B cell (primary cell): Measurements from ENCODE around the gene HHAT. TPM values are rescaled to one million over a fixed set of nuclear protein-coding genes. Genes with fewer than 3 reads are reported as not detected.

Source experiments
- ATAC-seq: fragments of 200-7000 bp; cut with Tn5 transposase; one replicate; pipeline ENCODE4 v1.10.0; 2021; ENCODE audit warnings: low read depth, mild to moderate bottlenecking, moderate number of reproducible peaks, moderate library complexity
- CTCF ChIA-PET: fragments of 350-600 bp; sonication (Branson Sonifier 250); formaldehyde crosslinking; loops from one replicate; lab custom pipeline; 2021; ENCODE audit warnings: antibody characterized with exemption, inconsistent platforms; lab: Charles Lee
- POLR2A ChIA-PET: fragments of 350-600 bp; sonication (Branson Sonifier 250); formaldehyde crosslinking; loops from one replicate; lab custom pipeline; 2021; ENCODE audit warnings: antibody characterized with exemption; lab: Charles Lee
- DNase-seq: peaks from one replicate; pipeline ENCODE4 v3.0.0; 2013
- H2AFZ ChIP-seq: 2 replicates; pipeline ENCODE4 v1.6.1; 2012; ENCODE audit warnings: mild to moderate bottlenecking, low read depth, low read length; ENCODE audit not compliant: insufficient read depth, poor library complexity, severe bottlenecking
- H3K27ac ChIP-seq, 2 donors: 1 replicate in 1 of 2; 2 replicates in 1 of 2; pipeline ENCODE4 v1.5.1; 2012 to 2013; ENCODE audit warnings: low read length in 2 of 2, mild to moderate bottlenecking in 2 of 2, moderate library complexity in 1 of 2
- H3K27me3 ChIP-seq, 4 experiments: fragments of 200-600 bp in 1 of 4; sonication (generic) in 1 of 4; replicated peaks in 1 of 4; 1 replicate in 2 of 4; 2 replicates in 2 of 4; pipeline versions ENCODE4 v1.6.1 to v1.7.0; 2013 to 2016; ENCODE audit warnings: low read length in 3 of 4, mild to moderate bottlenecking in 2 of 4, mixed read lengths in 1 of 4, moderate library complexity in 1 of 4; ENCODE audit not compliant: insufficient read depth in 4 of 4, control insufficient read depth in 3 of 4; ENCODE audit errors: control extremely low read depth in 1 of 4
- H3K36me3 ChIP-seq, 2 experiments: replicated peaks in 1 of 2; 1 replicate in 1 of 2; 2 replicates in 1 of 2; pipeline versions ENCODE4 v1.6.1 to v1.7.1; 2013; ENCODE audit warnings: low read length in 1 of 2; ENCODE audit not compliant: insufficient read depth in 2 of 2, control insufficient read depth in 1 of 2; ENCODE audit errors: control extremely low read depth in 1 of 2, extremely low read depth in 1 of 2
- H3K4me1 ChIP-seq, 2 donors: fragments of 200-600 bp in 1 of 2; sonication (generic) in 1 of 2; 1 replicate in 1 of 2; 2 replicates in 1 of 2; pipeline versions ENCODE4 v1.5.1 to v1.6.1; 2013 to 2017; ENCODE audit warnings: low read length in 2 of 2; ENCODE audit not compliant: control insufficient read depth in 2 of 2, insufficient read depth in 2 of 2
- H3K4me2 ChIP-seq: replicated peaks from 2 replicates; pipeline ENCODE3; 2012; ENCODE audit warnings: mild to moderate bottlenecking, low read depth, low read length; ENCODE audit not compliant: poor library complexity, severe bottlenecking
- H3K4me3 ChIP-seq, 5 experiments: fragments of 200-600 bp in 1 of 5; sonication (generic) in 1 of 5; 1 replicate in 3 of 5; 2 replicates in 2 of 5; pipeline versions ENCODE4 v1.5.1 to v1.7.0; 2011 to 2016; ENCODE audit warnings: low read length in 4 of 5, mild to moderate bottlenecking in 4 of 5, low read depth in 2 of 5, control low read depth in 1 of 5, moderate library complexity in 1 of 5; ENCODE audit not compliant: insufficient read depth in 1 of 5; ENCODE audit errors: control extremely low read depth in 1 of 5, extremely low read depth in 1 of 5
- H3K79me2 ChIP-seq: fragments of 200-600 bp; sonication (generic); one replicate; pipeline ENCODE4 v1.6.0; 2016; ENCODE audit warnings: low read length; ENCODE audit not compliant: control insufficient read depth, insufficient read depth
- H3K9ac ChIP-seq: fragments of 200-600 bp; sonication (generic); 2 replicates; pipeline ENCODE4 v1.6.1; 2017; ENCODE audit warnings: mild to moderate bottlenecking, low read length, moderate library complexity
- H3K9me3 ChIP-seq, 3 donors: one replicate each; pipeline versions ENCODE4 v1.6.1 to v1.7.1; 2013; ENCODE audit warnings: low read length in 2 of 3; ENCODE audit not compliant: control insufficient read depth in 2 of 3, insufficient read depth in 1 of 3; ENCODE audit errors: control extremely low read depth in 1 of 3
- H4K20me1 ChIP-seq: 2 replicates; pipeline ENCODE4 v1.6.0; 2012; ENCODE audit warnings: mild to moderate bottlenecking, low read length; ENCODE audit not compliant: insufficient read depth, control insufficient read depth, poor library complexity, severe bottlenecking
- H3K27ac Mint-ChIP-seq: one replicate; pipeline ENCODE4 v1.8.0; 2021; ENCODE audit warnings: mixed read lengths
- H3K27me3 Mint-ChIP-seq: one replicate; pipeline ENCODE4 v1.8.0; 2021; ENCODE audit warnings: mixed read lengths
- H3K4me1 Mint-ChIP-seq: one replicate; pipeline ENCODE4 v1.8.0; 2021; ENCODE audit warnings: mixed read lengths
- H3K4me3 Mint-ChIP-seq: one replicate; pipeline ENCODE4 v1.8.0; 2021; ENCODE audit warnings: mixed read lengths
- H3K9me3 Mint-ChIP-seq: one replicate; pipeline ENCODE4 v1.8.0; 2022; ENCODE audit warnings: mixed read lengths; ENCODE audit not compliant: insufficient read depth
- EZH2 ChIP-seq: IDR thresholded peaks from 2 replicates; pipeline ENCODE4 v1.6.1; 2012; ENCODE audit warnings: borderline replicate concordance, low read depth, mild to moderate bottlenecking, moderate library complexity, low read length; ENCODE audit not compliant: insufficient read depth, poor library complexity, severe bottlenecking
- WGBS: methylation state at CpG from one replicate; pipeline ENCODE4 v1.1.5; 2013; ENCODE audit warnings: missing lambda C conversion rate; ENCODE audit not compliant: insufficient coverage; 5-methylcytosine and 5-hydroxymethylcytosine counted together
- intact Hi-C: fragments of 100-400 bp; cut with micrococcal nuclease; formaldehyde crosslinking; loops from one replicate; pipeline ENCODE4 v1.10.0; 2022
- polyA plus RNA-seq: library from polyadenylated mRNA; depleted of rRNA; stranded (reverse); fragments of >200 nt; gene quantifications from 2 replicates; pipeline ENCODE4 v1.2.3, GENCODE V29; 2012
- total RNA-seq, 2 donors: library from RNA; stranded (reverse); fragments of 120-200 nt in 1 of 2; gene quantifications; 1 replicate in 1 of 2; 2 replicates in 1 of 2; pipeline versions ENCODE4 v1.2.3 to v1.2.4, GENCODE V29; 2013 to 2022
- TF ChIP-seq, protein P1 (sequence below): fragments of 200-600 bp; IDR thresholded peaks from one replicate; pipeline ENCODE4 v1.8.0; 2022; ENCODE audit warnings: antibody characterized with exemption, mild to moderate bottlenecking

The HHAT gene
- total and polyA plus RNA-seq, 2 donors (not counting 1 experiment from before 2014, with no cell fraction given): 4.0 to 28.2 TPM

DNA sequence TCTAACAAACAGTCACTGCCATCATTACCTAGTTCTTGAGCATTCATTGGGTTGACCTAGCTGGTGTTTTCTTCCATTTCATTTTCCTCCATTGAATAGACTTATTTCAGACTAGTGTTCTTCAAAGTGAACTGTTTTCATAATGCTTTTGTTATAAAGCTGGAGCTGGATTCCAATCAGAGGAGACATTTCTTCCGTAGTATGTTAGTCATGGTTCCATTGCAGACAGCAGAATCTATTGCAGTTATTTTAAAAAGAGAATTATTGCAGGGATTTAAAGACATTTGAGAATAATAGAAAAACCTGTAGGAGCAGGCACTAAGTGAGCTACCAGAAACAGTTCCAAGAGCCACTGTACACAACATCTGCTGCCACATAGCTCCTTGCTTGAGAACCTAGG is 50.0 kb downstream of the HHAT start:
- WGBS: 100% methylated on average over 1 of the region's 1 CpG
- CTCF ChIA-PET: interaction anchor here (2.2 kb wide), 1 partner anchor 8 kb away, joined by 6 read pairs; no protein-coding TSS in a partner anchor
- ATAC-seq: no peak

DNA sequence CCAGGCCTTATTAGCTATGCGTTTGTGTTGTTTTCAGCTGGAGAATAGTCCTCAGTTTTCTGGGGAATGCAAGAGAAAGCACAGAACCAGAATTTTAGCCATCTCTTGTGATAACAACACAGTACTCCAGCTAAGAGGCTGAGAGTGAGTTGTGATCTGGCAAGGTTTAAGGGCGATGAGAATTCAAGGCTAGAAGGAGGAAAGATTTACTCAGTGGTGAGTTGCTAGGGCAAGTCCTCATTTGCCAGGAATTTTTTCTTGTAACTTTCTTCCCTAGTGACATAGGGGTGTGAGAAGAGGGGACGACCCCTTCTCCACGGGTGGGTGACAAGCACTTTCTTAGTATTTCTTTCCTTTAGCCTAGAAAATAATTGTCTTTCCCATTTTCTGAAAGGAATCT is 53.2 kb downstream of the HHAT start:
- no CpG with 5 or more reads among the region's 4 CpGs for WGBS
- CTCF ChIA-PET: no interaction called here

More for the DNA sequence above, 50.0 kb downstream of the HHAT start:
- H3K27me3 ChIP-seq: no peaks in the 10 kb centered on the region
- no peak for TF ChIP-seq EZH2
- TF ChIP-seq, protein P1, sequence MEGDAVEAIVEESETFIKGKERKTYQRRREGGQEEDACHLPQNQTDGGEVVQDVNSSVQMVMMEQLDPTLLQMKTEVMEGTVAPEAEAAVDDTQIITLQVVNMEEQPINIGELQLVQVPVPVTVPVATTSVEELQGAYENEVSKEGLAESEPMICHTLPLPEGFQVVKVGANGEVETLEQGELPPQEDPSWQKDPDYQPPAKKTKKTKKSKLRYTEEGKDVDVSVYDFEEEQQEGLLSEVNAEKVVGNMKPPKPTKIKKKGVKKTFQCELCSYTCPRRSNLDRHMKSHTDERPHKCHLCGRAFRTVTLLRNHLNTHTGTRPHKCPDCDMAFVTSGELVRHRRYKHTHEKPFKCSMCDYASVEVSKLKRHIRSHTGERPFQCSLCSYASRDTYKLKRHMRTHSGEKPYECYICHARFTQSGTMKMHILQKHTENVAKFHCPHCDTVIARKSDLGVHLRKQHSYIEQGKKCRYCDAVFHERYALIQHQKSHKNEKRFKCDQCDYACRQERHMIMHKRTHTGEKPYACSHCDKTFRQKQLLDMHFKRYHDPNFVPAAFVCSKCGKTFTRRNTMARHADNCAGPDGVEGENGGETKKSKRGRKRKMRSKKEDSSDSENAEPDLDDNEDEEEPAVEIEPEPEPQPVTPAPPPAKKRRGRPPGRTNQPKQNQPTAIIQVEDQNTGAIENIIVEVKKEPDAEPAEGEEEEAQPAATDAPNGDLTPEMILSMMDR: no peak
- Mint-ChIP-seq H3K4me1 (peaks cover under 1% of the 10 kb centered on the region), H3K27ac (no peak overlapping the region), H3K9me3 (no peaks in the 10 kb centered on the region), H3K4me3 (no peak overlapping the region), H3K27me3 (no peaks in the 10 kb centered on the region)
- H3K36me3 ChIP-seq: no peaks in the 10 kb centered on the region
- no peaks in the 10 kb centered on the region for H3K79me2 ChIP-seq
- H3K9me3 ChIP-seq: no peaks in the 10 kb centered on the region
- no peaks in the 10 kb centered on the region for H3K4me1 ChIP-seq
- no peak overlapping the region for H2AFZ ChIP-seq
- H3K4me2 ChIP-seq: no peak overlapping the region
- H3K9ac ChIP-seq: no peak overlapping the region
- no peak for DNase-seq
- intact Hi-C loops: no loop called here
- no peak overlapping the region for H3K27ac ChIP-seq
- H3K4me3 ChIP-seq: no peak overlapping the region
- H4K20me1 ChIP-seq: no peaks in the 10 kb centered on the region
- POLR2A ChIA-PET: no interaction called here

More for the DNA sequence above, 53.2 kb downstream of the HHAT start:
- H3K9ac ChIP-seq: no peak overlapping the region
- intact Hi-C loops: no loop called here
- no peaks in the 10 kb centered on the region for H3K79me2 ChIP-seq
- Mint-ChIP-seq H3K4me1 (no peaks in the 10 kb centered on the region), H3K9me3 (no peaks in the 10 kb centered on the region), H3K27me3 (no peaks in the 10 kb centered on the region), H3K27ac (no peak overlapping the region), H3K4me3 (no peak overlapping the region)
- no peaks in the 10 kb centered on the region for H3K9me3 ChIP-seq
- H3K4me3 ChIP-seq: no peak overlapping the region
- no peak for DNase-seq
- no peaks in the 10 kb centered on the region for H3K4me1 ChIP-seq
- H2AFZ ChIP-seq: no peak overlapping the region
- ATAC-seq: no peak
- H4K20me1 ChIP-seq: no peaks in the 10 kb centered on the region
- H3K36me3 ChIP-seq: no peaks in the 10 kb centered on the region
- no peak overlapping the region for H3K4me2 ChIP-seq
- no peaks in the 10 kb centered on the region for H3K27me3 ChIP-seq
- POLR2A ChIA-PET: no interaction called here
- no peak for TF ChIP-seq EZH2
- TF ChIP-seq, protein P1: no peak
- no peak overlapping the region for H3K27ac ChIP-seq
